ENCODE results near the gene GRK4. TPM values are rescaled to one million over a fixed set of nuclear protein-coding genes. Genes with fewer than 3 reads are reported as not detected.
A peak's percentile ranks its signal among the peaks of the same experiment; 100 is the strongest.

GRK4 gene
- total RNA-seq, 4 donors from 2014 or later: 0.95 to 17.3 (median 1.5) TPM

DNA sequence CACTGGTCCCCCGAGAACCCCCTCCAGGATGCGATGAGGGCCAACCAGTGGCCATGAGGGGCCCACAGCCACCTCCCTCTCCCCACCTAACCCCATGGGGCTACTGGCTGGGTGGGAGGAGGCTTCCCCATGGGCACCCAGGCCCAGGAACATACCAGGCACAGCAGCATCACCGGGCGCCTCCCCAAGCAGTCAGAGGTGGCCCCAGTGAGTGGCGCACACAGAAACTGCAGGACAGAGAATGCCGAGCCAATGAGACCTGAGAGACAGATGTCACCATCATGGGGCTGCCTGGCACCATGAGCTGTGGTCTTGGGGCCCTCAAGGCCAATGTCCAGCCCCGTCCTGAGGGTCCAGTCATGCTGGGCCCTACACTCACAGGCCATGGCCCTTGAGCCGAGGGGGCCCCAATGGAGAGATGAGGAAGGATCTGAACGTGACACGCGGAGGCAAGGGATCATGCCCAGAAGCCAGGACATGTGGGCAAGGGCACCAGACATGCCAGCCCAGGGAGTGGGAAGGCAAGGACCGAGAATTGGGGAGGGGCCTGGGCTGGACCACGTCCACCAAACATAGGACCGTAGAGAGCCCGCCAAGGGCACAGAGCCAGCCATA, 30.3 kb upstream of the GRK4 start:
- H3K4me1 ChIP-seq: peaks cover 0 to 48% (median 35%) of the 10 kb centered on the region in 4 donors

DNA sequence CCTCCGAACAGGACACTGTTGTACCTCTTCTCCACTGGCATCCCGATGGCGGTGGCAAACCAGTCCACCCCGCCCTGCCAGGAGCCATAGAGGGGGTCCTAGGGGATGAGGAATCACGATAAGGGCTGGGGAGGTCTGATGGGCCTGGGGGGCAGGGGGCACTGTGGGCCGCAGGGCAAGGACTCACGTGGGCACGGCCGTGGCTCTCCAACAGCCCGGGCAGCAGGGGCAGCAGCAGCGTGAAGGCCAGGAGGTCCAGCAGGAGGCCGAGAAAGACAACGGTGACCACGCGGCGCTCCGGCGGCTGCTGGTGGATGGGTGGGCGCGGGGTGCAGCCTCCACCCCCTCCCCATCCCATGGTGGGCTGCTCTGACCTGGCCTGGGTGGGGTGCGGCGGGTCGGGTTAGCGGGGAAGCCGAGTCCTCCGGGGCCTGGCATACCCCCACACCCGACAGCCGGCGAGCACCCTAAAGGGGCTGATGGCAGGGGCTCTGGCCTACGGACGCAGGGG, 29.8 kb upstream of the GRK4 start:
- no peaks in the 10 kb centered on the region for H3K9me3 ChIP-seq
- peak in 1 of 3 donors; percentile 52 for DNase-seq
- H3K27me3 ChIP-seq: no peaks in the 10 kb centered on the region
- peak overlapping the region; percentile 65 to 77 (median 74) for H3K4me3 ChIP-seq
- H3K36me3 ChIP-seq: peaks cover 0 to 39% (median 0%) of the 10 kb centered on the region in 3 donors
- H3K27ac ChIP-seq: peak overlapping the region; percentile 84 to 89 (median 85)
- TF ChIP-seq, protein P1, sequence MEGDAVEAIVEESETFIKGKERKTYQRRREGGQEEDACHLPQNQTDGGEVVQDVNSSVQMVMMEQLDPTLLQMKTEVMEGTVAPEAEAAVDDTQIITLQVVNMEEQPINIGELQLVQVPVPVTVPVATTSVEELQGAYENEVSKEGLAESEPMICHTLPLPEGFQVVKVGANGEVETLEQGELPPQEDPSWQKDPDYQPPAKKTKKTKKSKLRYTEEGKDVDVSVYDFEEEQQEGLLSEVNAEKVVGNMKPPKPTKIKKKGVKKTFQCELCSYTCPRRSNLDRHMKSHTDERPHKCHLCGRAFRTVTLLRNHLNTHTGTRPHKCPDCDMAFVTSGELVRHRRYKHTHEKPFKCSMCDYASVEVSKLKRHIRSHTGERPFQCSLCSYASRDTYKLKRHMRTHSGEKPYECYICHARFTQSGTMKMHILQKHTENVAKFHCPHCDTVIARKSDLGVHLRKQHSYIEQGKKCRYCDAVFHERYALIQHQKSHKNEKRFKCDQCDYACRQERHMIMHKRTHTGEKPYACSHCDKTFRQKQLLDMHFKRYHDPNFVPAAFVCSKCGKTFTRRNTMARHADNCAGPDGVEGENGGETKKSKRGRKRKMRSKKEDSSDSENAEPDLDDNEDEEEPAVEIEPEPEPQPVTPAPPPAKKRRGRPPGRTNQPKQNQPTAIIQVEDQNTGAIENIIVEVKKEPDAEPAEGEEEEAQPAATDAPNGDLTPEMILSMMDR (IDR thresholded peaks at IDR 0.05): no peak
- no peak for TF ChIP-seq POLR2A (IDR thresholded peaks at IDR 0.05)
- H3K4me1 ChIP-seq: peaks cover 0 to 48% (median 35%) of the 10 kb centered on the region in 4 donors

More for the DNA sequence above, 30.3 kb upstream of the GRK4 start:
- Histone ChIP-seq H3K9me3 (no peaks in the 10 kb centered on the region), H3K36me3 (peaks cover 0 to 39% (median 0%) of the 10 kb centered on the region in 3 donors), H3K4me3 (peak overlapping the region; percentile 65 to 77 (median 74)), H3K27ac (peak overlapping the region; percentile 84 to 89 (median 85)), H3K27me3 (no peaks in the 10 kb centered on the region)
- TF ChIP-seq, protein P1 (IDR thresholded peaks at IDR 0.05): no peak
- TF ChIP-seq POLR2A (IDR thresholded peaks at IDR 0.05): no peak
- DNase-seq: peak in 2 of 3 donors; percentile 55 to 62

DNA sequence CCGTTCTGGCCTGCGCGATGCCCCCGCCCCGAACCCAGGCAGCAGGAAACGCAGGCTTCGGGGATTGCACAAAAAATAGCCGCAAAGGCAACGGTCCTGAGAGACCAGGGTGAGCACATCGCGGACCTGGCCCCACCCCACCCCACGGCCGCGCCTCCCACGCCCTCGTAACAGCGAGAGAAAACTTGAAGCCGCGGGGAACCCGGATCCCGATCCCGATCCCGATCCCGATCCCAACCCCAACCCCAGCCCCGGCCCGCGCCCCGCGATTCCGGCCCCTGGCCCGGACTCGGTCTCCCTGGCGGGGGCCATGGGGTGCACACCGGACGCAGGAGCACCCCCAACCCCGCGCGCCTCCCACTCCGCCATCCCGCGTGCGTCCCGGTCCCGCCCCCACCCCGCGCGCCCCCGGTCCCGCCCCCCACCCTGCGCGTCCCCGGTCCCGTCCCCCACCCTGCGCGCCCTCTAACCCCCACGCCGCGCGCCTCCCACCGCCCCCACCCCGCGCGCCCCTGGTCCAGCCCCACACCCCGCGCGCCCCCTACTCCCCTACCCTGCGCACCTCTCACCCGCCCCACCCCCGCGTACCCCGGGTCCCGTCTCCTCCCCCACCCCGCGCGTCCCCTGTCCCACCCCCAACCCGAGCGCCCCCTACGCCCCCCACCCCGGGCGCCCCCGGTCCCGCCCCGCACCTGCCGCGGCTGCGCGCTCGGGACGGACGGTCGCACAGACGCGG, 29.1 kb upstream of the GRK4 start:
- H3K9me3 ChIP-seq: no peaks in the 10 kb centered on the region
- peaks cover 0 to 48% (median 35%) of the 10 kb centered on the region in 4 donors for H3K4me1 ChIP-seq
- TF ChIP-seq, protein P1 (IDR thresholded peaks at IDR 0.05): no peak
- no peak for TF ChIP-seq POLR2A (IDR thresholded peaks at IDR 0.05)
- H3K4me3 ChIP-seq: peak overlapping the region; percentile 65 to 77 (median 74)
- H3K27ac ChIP-seq: peak overlapping the region; percentile 84 to 89 (median 85)
- no peaks in the 10 kb centered on the region for H3K27me3 ChIP-seq
- peak; percentile 57 to 77 (median 76) for DNase-seq
- peaks cover 0 to 39% (median 0%) of the 10 kb centered on the region in 3 donors for H3K36me3 ChIP-seq

DNA sequence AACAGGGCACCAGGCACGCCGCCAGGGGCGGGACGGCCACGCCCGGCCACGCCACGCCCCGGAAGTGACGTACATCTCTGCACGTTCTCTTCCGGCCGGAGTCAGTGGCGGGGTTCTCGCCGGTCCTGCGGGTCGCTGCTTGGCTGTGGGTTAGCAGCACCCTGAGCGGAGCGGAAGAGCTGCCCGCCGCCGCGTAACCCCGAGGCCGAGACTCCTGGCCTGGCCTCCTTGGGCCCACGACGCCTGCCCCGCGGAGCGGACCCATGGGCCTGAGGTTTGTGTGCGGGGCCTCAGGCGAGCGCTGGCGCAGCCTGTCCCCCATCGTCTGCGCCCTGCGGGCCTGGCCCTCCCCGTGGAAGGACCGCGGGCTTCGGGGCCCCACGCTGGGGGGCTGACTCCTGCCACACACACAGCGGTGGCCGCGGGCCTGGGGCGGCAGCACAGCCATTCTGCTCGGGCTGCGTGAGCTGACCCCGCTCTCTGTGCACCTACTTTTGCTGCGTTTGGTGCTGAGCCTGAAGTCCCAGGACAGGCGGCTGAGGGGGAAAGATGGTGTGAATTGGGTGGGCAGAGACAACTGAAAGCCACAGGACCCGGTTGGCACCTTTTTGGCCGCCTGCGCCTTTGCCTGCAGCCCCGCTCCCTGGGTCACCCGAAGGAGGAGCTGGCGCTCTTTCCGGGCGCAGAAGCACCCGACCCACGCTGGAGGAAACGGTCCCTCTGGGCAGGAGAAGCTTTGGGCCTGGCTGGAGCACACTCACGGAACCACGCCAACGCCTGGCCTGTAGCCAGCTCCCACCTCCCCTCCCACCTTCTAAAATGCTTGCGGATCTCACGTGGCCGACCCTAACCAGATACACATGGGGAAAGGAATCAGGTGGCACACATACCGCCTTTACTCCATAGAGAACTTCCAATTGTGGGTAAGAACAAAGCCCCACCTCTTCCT, 28.3 kb upstream of the GRK4 start:
- H3K4me1 ChIP-seq: peaks cover 0 to 48% (median 35%) of the 10 kb centered on the region in 4 donors
- H3K36me3 ChIP-seq: peaks cover 0 to 39% (median 0%) of the 10 kb centered on the region in 3 donors

More for the DNA sequence above, 28.3 kb upstream of the GRK4 start:
- peak overlapping the region; percentile 65 to 77 (median 74) for H3K4me3 ChIP-seq
- H3K27ac ChIP-seq: peak overlapping the region; percentile 84 to 89 (median 85)
- TF ChIP-seq POLR2A (IDR thresholded peaks at IDR 0.05): peak; percentile 93 to 96
- TF ChIP-seq, protein P1 (IDR thresholded peaks at IDR 0.05): peak in 3 of 6 experiments; percentile 35 to 45 (median 42)
- H3K27me3 ChIP-seq: no peaks in the 10 kb centered on the region
- peak; percentile 98 to 99 (median 98) for DNase-seq
- no peaks in the 10 kb centered on the region for H3K9me3 ChIP-seq
